PFSK-1 (cell line): ENCODE results near the gene ALDH3B1.

Experiments
- FOXP2 ChIP-seq: optimal IDR thresholded peaks from 2 replicates; pipeline ENCODE3; 2011; ENCODE audit warnings: borderline replicate concordance, control low read depth, inconsistent platforms; ENCODE audit not compliant: insufficient read depth; ENCODE audit errors: extremely low read length, extremely low read depth
- POLR2AphosphoS5 ChIP-seq: IDR thresholded peaks from 2 replicates; pipeline ENCODE4 v1.6.1; 2012; ENCODE audit warnings: low read depth, mild to moderate bottlenecking, control low read depth, low read length, moderate library complexity
- REST ChIP-seq, 2 experiments: IDR thresholded peaks; 2 replicates each; pipeline versions ENCODE4 v1.6.1 to v1.8.0; 2011 to 2012; ENCODE audit warnings: low read depth in 2 of 2, low read length in 2 of 2, control low read depth in 1 of 2, inconsistent platforms in 1 of 2, mild to moderate bottlenecking in 1 of 2, moderate library complexity in 1 of 2; ENCODE audit not compliant: insufficient read depth in 1 of 2
- SIN3A ChIP-seq: IDR thresholded peaks from 2 replicates; pipeline ENCODE4 v1.6.1; 2012; ENCODE audit warnings: mild to moderate bottlenecking, low read length, moderate library complexity, borderline replicate concordance; ENCODE audit not compliant: insufficient read depth
- TAF1 ChIP-seq: IDR thresholded peaks from 2 replicates; pipeline ENCODE4 v1.6.1; 2012; ENCODE audit warnings: low read length, control low read depth, borderline replicate concordance; ENCODE audit not compliant: insufficient read depth

- TF ChIP-seq POLR2AphosphoS5 (no peak), FOXP2 (no peak), TAF1 (no peak), SIN3A (no peak), REST (IDR thresholded peaks at IDR 0.05; ENCODE audit: insufficient read depth in 1 of 2, low read depth in 2 of 2, low read length in 2 of 2) (no peak)
Observed at GRCh38 chr11:68053117-68053516, 43.0 kb downstream of the ALDH3B1 start.
